GM12878 (cell line): ENCODE results near the gene GNAI2. TPM values are rescaled to one million over a fixed set of nuclear protein-coding genes. Genes with fewer than 3 reads are reported as not detected.

Experiments used
- ATAC-seq: fragments of 200-7000 bp; cut with Tn5 transposase; 3 replicates; pipeline ENCODE4 v1.9.1; 2020; ENCODE audit warnings: mild to moderate bottlenecking, moderate library complexity
- BruUV-seq: library from RNA; stranded (reverse); fragments of 400-500 nt; replicated peaks from 2 replicates; lab custom pipeline; 2021; lab: Mats Ljungman, UMichigan
- CTCF ChIA-PET: fragments of 300-600 bp; sonication (Branson Sonifier 250); formaldehyde crosslinking; extraction: SDS; loops from one replicate; lab custom pipeline; 2021; ENCODE audit warnings: inconsistent platforms; lab: Yijun Ruan, JAX
- POLR2A ChIA-PET: fragments of 350-600 bp; formaldehyde crosslinking; extraction: SDS; loops from one replicate; lab custom pipeline; 2021; ENCODE audit warnings: inconsistent platforms; lab: Charles Lee
- RAD21 ChIA-PET: fragments of 300-600 bp; sonication (Branson Sonifier 250); formaldehyde crosslinking; loops from one replicate; lab custom pipeline; 2023; ENCODE audit warnings: antibody characterized with exemption; ENCODE audit not compliant: unreplicated experiment; lab: Charles Lee
- SMC1A ChIA-PET: fragments of 300-600 bp; sonication (Branson Sonifier 250); formaldehyde crosslinking; loops from one replicate; lab custom pipeline; 2023; ENCODE audit not compliant: unreplicated experiment, uncharacterized antibody; lab: Charles Lee
- DNase-seq: peaks from one replicate; pipeline ENCODE4 v3.0.0-alpha.2; 2011; ENCODE audit warnings: low read depth, low spot score
- FAIRE-seq: peaks from 3 replicates; lab custom pipeline; 2011; peaks lifted over from hg19 to GRCh38; lab: Jason Lieb, UNC
- H2AFZ ChIP-seq: 2 replicates; pipeline ENCODE4 v1.6.0; 2011; ENCODE audit warnings: low read depth, low read length, control low read depth; ENCODE audit not compliant: control insufficient read depth
- H3K27ac ChIP-seq: 2 replicates; pipeline ENCODE4 v1.5.1; 2011; ENCODE audit warnings: control low read depth; ENCODE audit not compliant: control insufficient read depth, insufficient read depth
- H3K27me3 ChIP-seq, 2 experiments: replicated peaks in 1 of 2; 2 replicates each; pipeline versions ENCODE4 v1.6.0 to v1.6.1; 2011; ENCODE audit warnings: low read length in 1 of 2; ENCODE audit not compliant: control insufficient read depth in 2 of 2, insufficient read depth in 2 of 2
- H3K36me3 ChIP-seq, 2 experiments: 2 replicates each; pipeline ENCODE4 v1.5.1; 2011; ENCODE audit warnings: low read length in 1 of 2; ENCODE audit not compliant: control insufficient read depth in 2 of 2, insufficient read depth in 2 of 2
- H3K4me1 ChIP-seq: 2 replicates; pipeline ENCODE4 v1.6.1; 2011; ENCODE audit warnings: mild to moderate bottlenecking, low read length, moderate library complexity, mixed read lengths; ENCODE audit not compliant: control insufficient read depth, insufficient read depth
- H3K4me2 ChIP-seq: 2 replicates; pipeline ENCODE4 v1.6.0; 2011; ENCODE audit warnings: control low read depth; ENCODE audit not compliant: control insufficient read depth, insufficient read depth
- H3K4me3 ChIP-seq: fragments of 200-600 bp; sonication (generic); 2 replicates; pipeline ENCODE4 v1.5.1; 2016
- H3K79me2 ChIP-seq: 2 replicates; pipeline ENCODE4 v1.6.0; 2011; ENCODE audit warnings: low read length; ENCODE audit not compliant: control insufficient read depth, insufficient read depth
- H3K9ac ChIP-seq: 2 replicates; pipeline ENCODE4 v1.8.0; 2011; ENCODE audit warnings: low read length, control low read depth, mixed read lengths; ENCODE audit not compliant: control insufficient read depth, insufficient read depth
- H3K9me3 ChIP-seq: replicated peaks from 3 replicates; pipeline ENCODE4 v1.5.1; 2011; ENCODE audit warnings: mild to moderate bottlenecking, low read length; ENCODE audit not compliant: control insufficient read depth, insufficient read depth
- H4K20me1 ChIP-seq: 2 replicates; pipeline ENCODE4 v1.6.0; 2011; ENCODE audit not compliant: control insufficient read depth, insufficient read depth
- BACH1 ChIP-seq: fragments of 450-650 bp; IDR thresholded peaks from 2 replicates; pipeline ENCODE4 v1.6.1; 2017; ENCODE audit warnings: mild to moderate bottlenecking, borderline replicate concordance
- BCL3 ChIP-seq: IDR thresholded peaks from 2 replicates; pipeline ENCODE4 v1.6.1; 2011; ENCODE audit warnings: borderline replicate concordance, low read depth, mild to moderate bottlenecking, moderate library complexity, low read length; ENCODE audit not compliant: insufficient read depth, poor library complexity, severe bottlenecking
- CHD1 ChIP-seq: IDR thresholded peaks from 2 replicates; pipeline ENCODE4 v1.6.1; 2012; ENCODE audit warnings: low read depth, low read length, improper control_type of control experiment
- HSF1 ChIP-seq: fragments of 150-350 bp; IDR thresholded peaks from 2 replicates; pipeline ENCODE4 v1.6.1; 2014; ENCODE audit warnings: mild to moderate bottlenecking, low read depth, low read length
- IRF3 ChIP-seq: fragments of 450-650 bp; IDR thresholded peaks from 2 replicates; pipeline ENCODE4 v1.6.1; 2014; ENCODE audit warnings: mild to moderate bottlenecking
- NFXL1 ChIP-seq: fragments of 450-650 bp; IDR thresholded peaks from 2 replicates; pipeline ENCODE4 v1.6.1; 2017; ENCODE audit warnings: antibody characterized with exemption, mild to moderate bottlenecking, borderline replicate concordance
- POLR2A ChIP-seq: IDR thresholded peaks from 2 replicates; pipeline ENCODE4 v1.6.1; 2011; ENCODE audit warnings: low read depth, mild to moderate bottlenecking, low read length
- SIX5 ChIP-seq: IDR thresholded peaks from 2 replicates; pipeline ENCODE4 v1.6.1; 2011; ENCODE audit warnings: mild to moderate bottlenecking, low read depth, low read length, moderate library complexity; ENCODE audit not compliant: severe bottlenecking
- SMARCA5 ChIP-seq: fragments of 450-650 bp; IDR thresholded peaks from 2 replicates; pipeline ENCODE4 v1.6.1; 2017; ENCODE audit warnings: mild to moderate bottlenecking
- SPI1 ChIP-seq: IDR thresholded peaks from 2 replicates; pipeline ENCODE4 v1.6.1; 2011; ENCODE audit warnings: low read depth, mild to moderate bottlenecking, low read length, moderate library complexity, borderline replicate concordance; ENCODE audit not compliant: insufficient read depth
- TCF3 ChIP-seq: IDR thresholded peaks from 2 replicates; pipeline ENCODE4 v1.6.1; 2012; ENCODE audit warnings: low read depth, mild to moderate bottlenecking, low read length, borderline replicate concordance; ENCODE audit not compliant: insufficient read depth
- YY1 ChIP-seq: IDR thresholded peaks from 2 replicates; pipeline ENCODE4 v1.6.1; 2011; ENCODE audit warnings: low read depth, mild to moderate bottlenecking, low read length
- ZNF274 ChIP-seq: IDR thresholded peaks from one replicate; pipeline ENCODE4 v1.8.0; 2011; ENCODE audit not compliant: insufficient read length, insufficient read depth
- WGBS: methylation state at CpG from one replicate; pipeline ENCODE4 v1.1.6; 2016; ENCODE audit warnings: low lambda C conversion rate; ENCODE audit not compliant: insufficient replicate concordance, insufficient coverage; ENCODE audit errors: missing lambda C conversion rate; 5-methylcytosine and 5-hydroxymethylcytosine counted together
- in situ Hi-C: fragments of 300-500 bp; cut with MboI; formaldehyde crosslinking; loops from 9 replicates; pipeline ENCODE4 v1.14.3; 2018; ENCODE audit warnings: mixed read lengths
- intact Hi-C: fragments of 100-400 bp; cut with micrococcal nuclease; formaldehyde crosslinking; loops from one replicate; pipeline ENCODE4 v1.14.2; 2022; ENCODE audit not compliant: unreplicated experiment
- polyA plus RNA-seq, 11 experiments: library from polyadenylated mRNA; depleted of rRNA in 4 of 11; unstranded in 6 of 11; stranded (reverse) in 5 of 11; fragments of >200 nt; fragmentation: Nextera tagmentation in 4 of 11; fragmentation: Illumina TruSeq in 1 of 11; extraction: Ambion mirVana in 4 of 11; extraction: Trizol in 1 of 11; gene quantifications; 1 replicate in 1 of 11; 2 replicates in 10 of 11; pipeline versions ENCODE4 v1.2.1 to v1.2.3, GENCODE V29; 2011 to 2016; ENCODE audit warnings: inconsistent platforms in 2 of 11, missing spikeins in 2 of 11, low read depth in 1 of 11
- total RNA-seq, 4 experiments: library from RNA; depleted of rRNA in 3 of 4; stranded (reverse); fragments of >200 nt in 3 of 4; fragmentation: Illumina TruSeq in 1 of 4; extraction: Trizol in 1 of 4; gene quantifications; 2 replicates each; pipeline versions ENCODE4 v1.2.1 to v1.2.3, GENCODE V29; 2013 to 2021

Gene GNAI2
- total and polyA plus RNA-seq, 10 of the 15 experiments (the other 5 are each of a cell fraction or from before 2014, with no cell fraction given) = 5.0 to 346 (median 237) TPM

- no peak for TF ChIP-seq BCL3
- TF ChIP-seq IRF3 = no peak
- TF ChIP-seq NFXL1 = no peak
- TF ChIP-seq SMARCA5 = 0 out of 2 replicates have a peak, but pooled peaks have one; percentile 7
- no peak for TF ChIP-seq ZNF274
Observed at GRCh38 chr3:50236484-50237132, 604 bp downstream of the GNAI2 start (continued).

- no peak overlapping the region for H2AFZ ChIP-seq
- TF ChIP-seq POLR2A (peak; percentile 69), YY1 (peak; percentile 89), CHD1 (peak; percentile 81; the same call in 1 of the 2 replicates), BACH1 (0 out of 2 replicates have a peak, but pooled peaks have one; percentile 14), SIX5 (no peak), TCF3 (no peak), HSF1 (no peak), SPI1 (peak; percentile 68)
Observed at GRCh38 chr3:50237133-50237651, 1.2 kb downstream of the GNAI2 start.

More at GRCh38 chr3:50237133-50237651, 1.2 kb downstream of the GNAI2 start:
- Histone ChIP-seq H3K9ac (peak overlapping the region; percentile 90), H3K27ac (peak overlapping the region; percentile 91), H3K9me3 (no peaks in the 10 kb centered on the region), H3K36me3 (no peaks in the 10 kb centered on the region; a peak in 1 of 4 replicates), H3K4me1 (peaks cover 27% of the 10 kb centered on the region), H3K4me2 (peak overlapping the region; percentile 65), H3K27me3 (no peaks in the 10 kb centered on the region), H3K4me3 (peak overlapping the region; percentile 100), H3K79me2 (peaks cover 60% of the 10 kb centered on the region), H4K20me1 (peaks cover 8% of the 10 kb centered on the region; the same call in 1 of the 2 replicates)
- BruUV-seq = no TSS peak
- ChIA-PET SMC1A (interaction anchor here (0.9 kb wide), 1 partner anchor 9 kb away, joined by 4 read pairs; no protein-coding TSS in a partner anchor), CTCF (interaction anchor here (0.6 to 3.9 kb wide), 3 partner anchors 9 to 316 kb away, joined by 3 to 27 read pairs (median 19); no protein-coding TSS in a partner anchor), POLR2A (interaction anchor here (0.6 to 4.0 kb wide), 7 partner anchors 9 to 354 kb away, joined by 3 to 38 read pairs (median 5); no protein-coding TSS in a partner anchor), RAD21 (interaction anchor here (0.6 to 2.4 kb wide), 2 partner anchors 9 to 10 kb away, joined by 3 to 19 read pairs; no protein-coding TSS in a partner anchor)
- FAIRE-seq (no peak), ATAC-seq (0 out of 3 replicates have a peak, but pooled peaks have one; percentile 7), DNase-seq (no peak)
- WGBS = 0% methylated on average over 7 of the region's 7 CpGs
- intact Hi-C loops (loop anchor here (5.0 kb wide), 1 partner anchor 100 kb away; no protein-coding TSS in a partner anchor), in situ Hi-C loops (no loop called here)
